Activated naive CD4-positive, alpha-beta T cell (primary cell): ENCODE data around the gene IL31RA.

ENCODE experiments used
- DNase-seq, 4 experiments: peaks; one replicate each; lab custom pipeline; 2025; lab: John Stamatoyannopoulos, UW

The IL31RA gene

GRCh38 chr5:55860288-55860687, 9.1 kb downstream of the IL31RA start:
- no peak for DNase-seq

- DNase-seq, result no peak
Measured at GRCh38 chr5:55860709-55861108, 9.6 kb downstream of the IL31RA start.

- DNase-seq, result no peak
Measured at GRCh38 chr5:55864606-55865541, 13.7 kb downstream of the IL31RA start.

- DNase-seq, result no peak
Measured at GRCh38 chr5:55865831-55866230, 14.7 kb downstream of the IL31RA start.

GRCh38 chr5:55866485-55866884, 15.3 kb downstream of the IL31RA start:
- no peak for DNase-seq

GRCh38 chr5:55866934-55867333, 15.8 kb downstream of the IL31RA start:
- no peak for DNase-seq

GRCh38 chr5:55868846-55869245, 17.7 kb downstream of the IL31RA start:
- no peak for DNase-seq

- no peak for DNase-seq
Measured at GRCh38 chr5:55869847-55870246, 18.7 kb downstream of the IL31RA start.

GRCh38 chr5:55873234-55873633, 22.1 kb downstream of the IL31RA start:
- DNase-seq, result no peak

- no peak for DNase-seq
Measured at GRCh38 chr5:55877655-55878054, 26.5 kb downstream of the IL31RA start.

GRCh38 chr5:55880453-55880852, 29.3 kb downstream of the IL31RA start:
- DNase-seq, result no peak

- no peak for DNase-seq
Measured at GRCh38 chr5:55885359-55885758, 34.2 kb downstream of the IL31RA start.

GRCh38 chr5:55888205-55888604, 37.0 kb downstream of the IL31RA start:
- no peak for DNase-seq

- no peak for DNase-seq
Measured at GRCh38 chr5:55892479-55892878, 41.3 kb downstream of the IL31RA start.

GRCh38 chr5:55894135-55894534, 43.0 kb downstream of the IL31RA start:
- DNase-seq, result no peak

- no peak for DNase-seq
Measured at GRCh38 chr5:55895346-55895745, 44.2 kb downstream of the IL31RA start.

GRCh38 chr5:55896238-55896637, 45.1 kb downstream of the IL31RA start:
- no peak for DNase-seq

- DNase-seq, result no peak
Measured at GRCh38 chr5:55896663-55897062, 45.5 kb downstream of the IL31RA start.

GRCh38 chr5:55897206-55897894, 46.2 kb downstream of the IL31RA start:
- no peak for DNase-seq

- no peak for DNase-seq
Measured at GRCh38 chr5:55897905-55898304, 46.7 kb downstream of the IL31RA start.

GRCh38 chr5:55899344-55899743, 48.2 kb downstream of the IL31RA start:
- DNase-seq, result no peak

- no peak for DNase-seq
Measured at GRCh38 chr5:55900068-55900467, 48.9 kb downstream of the IL31RA start.

GRCh38 chr5:55900776-55901175, 49.6 kb downstream of the IL31RA start:
- no peak for DNase-seq
